Measurements from ENCODE around the gene PTGER4.
"Not testable (repeated sequence)": the region's sequence is repeated elsewhere in the genome, so short reads cannot be mapped to it uniquely, and the experiment has no call there.

Gene PTGER4

GRCh38 chr5:40691894-40692293, 12.2 kb downstream of the PTGER4 start:
- peak overlapping the region; percentile 70 for H3K27ac Mint-ChIP-seq
- peaks cover 60% of the 10 kb centered on the region for H3K4me1 Mint-ChIP-seq
- DNase-seq (no peak), ATAC-seq (no peak)
- peaks cover 74% of the 10 kb centered on the region for H3K36me3 Mint-ChIP-seq (ENCODE audit: low read depth)
- H3K4me3 Mint-ChIP-seq, result peak overlapping the region; percentile 3
- H3K27me3 Mint-ChIP-seq, result no peaks in the 10 kb centered on the region
- H3K9me3 Mint-ChIP-seq, result peaks cover 4% of the 10 kb centered on the region

GRCh38 chr5:40694433-40694832, 14.7 kb downstream of the PTGER4 start:
- Mint-ChIP-seq H3K27ac (no peak overlapping the region), H3K4me3 (no peak overlapping the region), H3K27me3 (no peaks in the 10 kb centered on the region), H3K36me3 (ENCODE audit: low read depth) (peaks cover 72% of the 10 kb centered on the region), H3K4me1 (peaks cover 34% of the 10 kb centered on the region), H3K9me3 (peaks cover 5% of the 10 kb centered on the region)
- DNase-seq (no peak), ATAC-seq (no peak)

DNA sequence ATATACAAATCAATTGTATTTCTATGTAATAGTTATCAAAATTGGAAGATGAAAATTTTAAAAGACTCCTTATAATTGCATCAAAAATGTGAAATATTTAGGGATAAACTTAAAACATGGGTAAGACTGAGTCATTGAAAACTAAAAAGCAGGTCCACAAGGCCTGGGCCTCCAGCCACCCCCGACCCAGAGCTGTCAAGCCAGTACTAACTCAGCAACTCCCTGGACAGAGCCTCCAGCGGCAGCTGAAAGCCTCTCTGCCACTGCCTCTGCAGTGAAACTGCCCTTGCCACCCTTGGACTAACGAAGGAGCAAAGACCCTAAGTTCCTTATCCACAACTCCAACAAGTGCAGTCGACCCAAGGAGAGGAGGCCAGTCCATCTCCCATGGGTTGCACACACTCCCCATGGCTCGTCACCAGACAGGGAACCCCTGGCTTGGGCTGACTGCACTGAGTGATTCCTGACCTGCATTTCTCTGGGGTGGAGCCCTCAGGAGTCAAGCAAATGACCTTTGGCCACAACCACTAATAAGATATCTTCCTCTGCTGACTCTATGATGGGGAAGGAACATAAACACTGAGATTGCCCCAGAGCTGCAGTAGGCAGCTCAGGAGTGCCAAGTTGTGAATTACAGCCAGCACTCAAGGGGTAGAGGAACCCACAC, 20.5 kb downstream of the PTGER4 start:
- DNase-seq (no peak), ATAC-seq (no peak)
- Mint-ChIP-seq H3K9me3 (peaks cover 48% of the 10 kb centered on the region), H3K27ac (no peak overlapping the region), H3K27me3 (no peaks in the 10 kb centered on the region), H3K36me3 (ENCODE audit: low read depth) (peaks cover 79% of the 10 kb centered on the region), H3K4me1 (peaks cover 2% of the 10 kb centered on the region), H3K4me3 (no peak overlapping the region)

DNA sequence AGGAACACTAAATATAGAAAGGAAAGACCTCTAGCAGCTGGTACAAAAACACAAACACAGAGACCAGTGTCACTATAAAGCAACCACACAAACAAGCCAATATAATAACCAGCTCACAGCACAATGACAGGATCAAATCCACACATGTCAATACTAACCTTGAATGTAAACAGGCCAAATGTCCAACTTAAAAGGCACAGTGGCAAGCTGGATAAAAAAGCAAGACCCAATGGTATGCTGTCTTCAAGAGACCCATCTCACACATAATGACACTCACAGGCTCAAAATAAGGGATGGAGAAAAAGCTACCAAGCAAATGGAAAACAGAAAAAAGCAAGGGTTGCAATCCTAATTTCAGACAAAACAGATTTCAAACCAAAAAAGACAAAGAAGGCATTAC, 22.3 kb downstream of the PTGER4 start:
- H3K4me3 Mint-ChIP-seq, H3K27ac Mint-ChIP-seq, ATAC-seq, H3K27me3 Mint-ChIP-seq, H3K4me1 Mint-ChIP-seq, DNase-seq: not testable (repeated sequence)
- peaks cover 77% of the 10 kb centered on the region for H3K36me3 Mint-ChIP-seq (ENCODE audit: low read depth)
- peaks cover 50% of the 10 kb centered on the region for H3K9me3 Mint-ChIP-seq

- peaks cover 81% of the 10 kb centered on the region for H3K36me3 Mint-ChIP-seq (ENCODE audit: low read depth)
- not testable (repeated sequence) for ATAC-seq, H3K27me3 Mint-ChIP-seq, H3K27ac Mint-ChIP-seq, H3K4me1 Mint-ChIP-seq, DNase-seq, H3K4me3 Mint-ChIP-seq
- H3K9me3 Mint-ChIP-seq, result peaks cover 57% of the 10 kb centered on the region
Observed at GRCh38 chr5:40705484-40705883, 25.8 kb downstream of the PTGER4 start.

- not testable (repeated sequence) for DNase-seq, H3K4me3 Mint-ChIP-seq, H3K27ac Mint-ChIP-seq, ATAC-seq, H3K27me3 Mint-ChIP-seq, H3K4me1 Mint-ChIP-seq
- peaks cover 12% of the 10 kb centered on the region for H3K9me3 Mint-ChIP-seq
- peaks cover 48% of the 10 kb centered on the region for H3K36me3 Mint-ChIP-seq (ENCODE audit: low read depth)
Observed at GRCh38 chr5:40710575-40710974, 30.9 kb downstream of the PTGER4 start.

DNA sequence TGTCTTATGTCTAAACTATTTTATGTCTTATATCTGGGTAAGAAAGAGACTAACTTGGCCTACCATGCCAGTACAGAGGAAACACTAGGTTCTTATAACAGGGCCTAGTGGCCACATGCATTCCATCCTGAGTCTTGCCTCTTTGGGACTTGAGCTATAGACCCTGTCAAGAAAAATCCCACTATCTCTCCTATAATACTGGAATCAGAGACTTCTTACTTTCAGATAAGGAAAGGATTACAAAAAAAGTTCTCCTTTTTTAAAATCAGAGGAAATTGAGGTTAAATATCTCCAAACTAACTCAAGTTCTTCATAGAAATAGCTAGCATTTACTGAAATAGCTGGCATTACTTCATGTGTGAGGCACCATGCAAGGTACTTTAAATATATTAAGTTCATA, 34.3 kb downstream of the PTGER4 start:
- H3K27me3 Mint-ChIP-seq, result no peaks in the 10 kb centered on the region
- H3K4me1 Mint-ChIP-seq, result peaks cover 8% of the 10 kb centered on the region
- H3K27ac Mint-ChIP-seq, result no peak overlapping the region
- no peaks in the 10 kb centered on the region for H3K9me3 Mint-ChIP-seq
- H3K4me3 Mint-ChIP-seq, result no peak overlapping the region
- DNase-seq (no peak), ATAC-seq (no peak)
- H3K36me3 Mint-ChIP-seq (ENCODE audit: low read depth), result peaks cover 26% of the 10 kb centered on the region

DNA sequence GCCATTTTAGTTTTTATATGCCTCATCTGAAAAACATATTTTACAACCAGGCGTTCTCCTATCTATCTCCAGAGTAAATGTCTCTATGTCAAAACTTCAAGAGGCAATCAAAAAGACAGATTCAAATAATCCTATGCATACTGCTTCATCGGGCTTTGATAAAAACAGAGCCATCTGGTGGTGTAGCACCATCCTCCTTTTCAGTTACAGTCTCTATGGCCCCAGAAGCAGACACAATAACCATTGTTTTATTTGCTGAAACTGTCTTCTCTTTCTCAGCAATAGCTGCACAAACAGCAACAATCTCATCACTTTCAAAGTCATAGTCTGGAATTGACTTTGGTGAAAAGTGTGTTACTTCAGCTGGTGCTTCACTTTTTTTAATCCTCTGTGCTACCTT, 36.3 kb downstream of the PTGER4 start:
- no peaks in the 10 kb centered on the region for H3K27me3 Mint-ChIP-seq
- H3K9me3 Mint-ChIP-seq, result peaks cover 1% of the 10 kb centered on the region
- DNase-seq (no peak), ATAC-seq (peak; percentile 59)
- H3K36me3 Mint-ChIP-seq (ENCODE audit: low read depth), result peaks cover 26% of the 10 kb centered on the region
- peaks cover 8% of the 10 kb centered on the region for H3K4me1 Mint-ChIP-seq
- no peak overlapping the region for H3K27ac Mint-ChIP-seq
- no peak overlapping the region for H3K4me3 Mint-ChIP-seq

GRCh38 chr5:40716590-40716989, 36.9 kb downstream of the PTGER4 start:
- H3K36me3 Mint-ChIP-seq (ENCODE audit: low read depth), result peaks cover 26% of the 10 kb centered on the region
- H3K4me3 Mint-ChIP-seq, result no peak overlapping the region
- peaks cover 8% of the 10 kb centered on the region for H3K4me1 Mint-ChIP-seq
- ATAC-seq (no peak), DNase-seq (no peak)
- H3K27ac Mint-ChIP-seq, result no peak overlapping the region
- H3K27me3 Mint-ChIP-seq, result no peaks in the 10 kb centered on the region
- peaks cover 7% of the 10 kb centered on the region for H3K9me3 Mint-ChIP-seq

DNA sequence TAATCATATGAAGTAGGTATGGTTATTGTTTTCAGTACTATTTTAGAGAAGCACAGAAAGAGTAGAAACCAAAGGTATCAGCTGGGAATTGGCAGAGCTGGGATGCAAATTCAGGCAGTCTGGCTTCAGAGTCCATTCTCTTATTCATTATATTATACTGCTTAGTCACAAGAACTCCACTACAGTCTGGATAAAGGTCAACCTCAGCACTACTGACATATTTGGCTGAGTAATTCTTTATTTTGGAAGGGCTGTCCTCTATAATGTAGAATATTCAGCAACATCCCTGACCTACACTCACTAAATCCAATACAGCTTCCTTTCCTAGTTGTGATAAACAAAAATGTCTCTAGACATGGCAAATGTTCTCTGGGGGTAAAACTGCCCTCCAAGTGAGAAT, 37.6 kb downstream of the PTGER4 start:
- Mint-ChIP-seq H3K9me3 (peaks cover 7% of the 10 kb centered on the region), H3K36me3 (ENCODE audit: low read depth) (peaks cover 26% of the 10 kb centered on the region), H3K27ac (no peak overlapping the region), H3K27me3 (no peaks in the 10 kb centered on the region), H3K4me1 (peaks cover 8% of the 10 kb centered on the region), H3K4me3 (no peak overlapping the region)
- ATAC-seq, result no peak
- no peak for DNase-seq

DNA sequence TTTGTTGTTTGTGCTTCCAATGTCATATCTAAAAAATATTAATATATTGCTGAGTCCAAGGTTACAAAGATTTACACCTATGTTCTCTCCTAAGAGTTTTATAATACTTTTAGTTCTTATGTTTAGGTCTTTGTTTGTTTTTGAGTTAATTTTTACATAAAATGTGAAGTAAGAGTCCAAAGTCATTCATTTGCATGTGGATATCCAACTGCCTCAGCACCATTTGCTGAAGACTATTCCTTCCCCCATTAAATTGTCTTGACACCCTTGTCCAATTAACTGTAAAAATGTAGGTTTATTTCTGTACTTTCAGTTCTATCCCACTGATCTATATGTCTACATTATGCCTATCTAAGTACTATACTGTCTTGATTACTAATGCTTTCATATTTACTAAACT, 40.4 kb downstream of the PTGER4 start:
- Mint-ChIP-seq H3K36me3 (ENCODE audit: low read depth) (peaks cover 37% of the 10 kb centered on the region), H3K4me3 (no peak overlapping the region), H3K27me3 (no peaks in the 10 kb centered on the region), H3K27ac (no peak overlapping the region), H3K9me3 (peaks cover 7% of the 10 kb centered on the region), H3K4me1 (peaks cover 8% of the 10 kb centered on the region)
- ATAC-seq, result no peak
- no peak for DNase-seq

DNA sequence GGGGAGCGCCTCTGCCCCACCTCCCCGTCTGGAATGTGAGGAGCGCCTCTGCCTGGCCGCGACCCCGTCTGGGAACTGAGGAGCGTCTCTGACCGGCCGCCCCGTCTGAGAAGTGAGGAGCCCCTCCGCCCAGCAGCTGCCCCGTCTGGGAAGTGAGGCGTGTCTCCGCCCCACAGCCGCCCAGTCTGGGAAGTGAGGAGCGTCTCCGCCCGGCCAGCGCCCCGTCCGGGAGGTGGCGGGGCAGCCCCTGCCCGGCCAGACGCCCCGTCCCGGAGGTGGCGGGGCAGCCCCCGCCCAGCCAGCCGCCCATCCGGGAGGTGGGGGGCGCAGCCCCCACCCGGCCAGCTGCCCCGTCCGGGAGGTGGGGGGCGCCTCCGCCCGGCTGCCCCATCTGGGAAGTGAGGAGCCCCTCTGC, 42.8 kb downstream of the PTGER4 start:
- not testable (repeated sequence) for H3K27ac Mint-ChIP-seq, DNase-seq, H3K27me3 Mint-ChIP-seq, ATAC-seq, H3K4me3 Mint-ChIP-seq, H3K4me1 Mint-ChIP-seq, H3K9me3 Mint-ChIP-seq
- H3K36me3 Mint-ChIP-seq (ENCODE audit: low read depth), result peaks cover 50% of the 10 kb centered on the region

DNA sequence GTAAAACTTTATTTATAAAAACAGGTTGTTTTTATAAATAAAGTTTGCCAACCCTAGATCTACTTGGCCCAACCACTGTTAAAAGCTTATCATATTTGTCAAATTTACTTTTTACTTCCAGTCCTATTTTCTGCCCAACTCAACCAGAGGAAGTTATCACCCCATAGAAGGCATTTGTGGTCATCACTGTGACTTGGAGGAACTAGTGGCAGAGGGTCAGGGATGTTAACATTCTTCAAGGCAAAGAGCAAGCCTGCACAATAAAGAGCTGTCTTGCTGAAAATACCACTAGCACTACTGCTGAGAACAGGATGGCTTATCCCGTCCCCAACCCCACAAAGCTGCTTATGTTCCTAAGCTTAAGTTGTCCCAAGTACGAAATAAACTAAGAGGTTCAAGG, 53.7 kb downstream of the PTGER4 start:
- no peak overlapping the region for H3K4me3 Mint-ChIP-seq
- H3K27me3 Mint-ChIP-seq, result no peaks in the 10 kb centered on the region
- ATAC-seq, result no peak
- H3K36me3 Mint-ChIP-seq (ENCODE audit: low read depth), result peaks cover 4% of the 10 kb centered on the region
- DNase-seq, result no peak
- no peaks in the 10 kb centered on the region for H3K9me3 Mint-ChIP-seq
- H3K4me1 Mint-ChIP-seq, result peaks cover 28% of the 10 kb centered on the region
- H3K27ac Mint-ChIP-seq, result no peak overlapping the region

GRCh38 chr5:40733879-40734563, 54.3 kb downstream of the PTGER4 start:
- H3K27ac Mint-ChIP-seq, result no peak overlapping the region
- H3K27me3 Mint-ChIP-seq, result no peaks in the 10 kb centered on the region
- ATAC-seq (no peak), DNase-seq (no peak)
- no peak overlapping the region for H3K4me3 Mint-ChIP-seq
- peaks cover 7% of the 10 kb centered on the region for H3K36me3 Mint-ChIP-seq (ENCODE audit: low read depth)
- peaks cover 28% of the 10 kb centered on the region for H3K4me1 Mint-ChIP-seq
- H3K9me3 Mint-ChIP-seq, result no peaks in the 10 kb centered on the region

DNA sequence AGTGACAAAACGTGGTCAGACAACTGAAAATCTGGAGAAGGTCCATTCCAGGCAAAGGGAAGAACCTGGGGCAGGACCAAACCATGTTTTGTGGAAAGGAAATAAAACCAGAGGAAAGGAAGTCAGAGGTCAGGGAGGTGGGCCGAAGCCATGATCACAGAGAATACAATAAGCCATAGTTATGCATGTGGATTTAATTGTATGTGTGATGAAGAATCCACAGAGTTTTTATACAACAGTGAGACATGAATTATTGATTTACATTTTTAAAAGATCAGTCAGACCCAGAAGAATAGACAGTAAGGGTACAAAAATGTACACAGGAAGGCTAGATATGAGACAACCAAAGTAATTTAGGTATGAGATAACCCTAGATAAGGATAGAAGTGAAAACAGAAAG, 55.3 kb downstream of the PTGER4 start:
- Mint-ChIP-seq H3K27me3 (no peaks in the 10 kb centered on the region), H3K27ac (no peak overlapping the region), H3K9me3 (no peaks in the 10 kb centered on the region), H3K4me1 (peaks cover 28% of the 10 kb centered on the region), H3K4me3 (no peak overlapping the region), H3K36me3 (ENCODE audit: low read depth) (peaks cover 13% of the 10 kb centered on the region)
- ATAC-seq, result no peak
- no peak for DNase-seq
